ENCODE data around the gene IL9R.
"Not testable (repeated sequence)": the region's sequence is repeated elsewhere in the genome, so short reads cannot be mapped to it uniquely, and the experiment has no call there.

- TF ChIP-seq CTCF (IDR thresholded peaks at IDR 0.05); EZH2 (IDR thresholded peaks at IDR 0.05; ENCODE audit: borderline replicate concordance, insufficient read depth, low read depth, low read length, poor library complexity, severe bottlenecking): not testable (repeated sequence)
These were observed 25.8 kb upstream of the IL9R start for GRCh38 chrX:155971658-155972057.

Data from B cell (primary cell).